WERI-Rb-1 (cell line): ENCODE data around the gene HLA-F.

ENCODE experiments used
- DNase-seq: peaks from one replicate; pipeline ENCODE4 v3.0.0-alpha.2; 2020
- H3K27ac ChIP-seq: fragments of 250-450 bp; sonication (Bioruptor Pico); 2 replicates; pipeline ENCODE4 v1.5.1; 2020; ENCODE audit warnings: mild to moderate bottlenecking, moderate library complexity
- H3K27me3 ChIP-seq: fragments of 250-450 bp; sonication (Bioruptor Pico); 2 replicates; pipeline ENCODE4 v1.5.1; 2021; ENCODE audit warnings: mild to moderate bottlenecking, low read depth, moderate library complexity; ENCODE audit not compliant: insufficient read depth, severe bottlenecking
- H3K36me3 ChIP-seq: fragments of 250-450 bp; sonication (Bioruptor Pico); 2 replicates; pipeline ENCODE4 v1.5.1; 2020; ENCODE audit warnings: mild to moderate bottlenecking, moderate library complexity
- H3K4me3 ChIP-seq: 2 replicates; pipeline ENCODE4 v1.5.1; 2011; ENCODE audit warnings: low read depth, mild to moderate bottlenecking, control low read depth, low read length
- H3K9me3 ChIP-seq: fragments of 250-450 bp; sonication (Bioruptor Pico); 2 replicates; pipeline ENCODE4 v1.5.1; 2021; ENCODE audit warnings: mild to moderate bottlenecking, moderate library complexity; ENCODE audit not compliant: severe bottlenecking
- CTCF ChIP-seq: IDR thresholded peaks from 2 replicates; pipeline ENCODE4 v1.5.1; 2011; ENCODE audit warnings: low read depth, mild to moderate bottlenecking, control low read depth, inconsistent platforms, low read length

HLA-F gene

GRCh38 chr6:29746846-29747687 is 23.8 kb downstream of the HLA-F start:
- H3K27ac ChIP-seq: no peak overlapping the region

GRCh38 chr6:29747688-29748250 is 24.5 kb downstream of the HLA-F start:
- TF ChIP-seq CTCF: no peak
- Histone ChIP-seq H3K36me3 (no peaks in the 10 kb centered on the region), H3K9me3 (peaks cover 2% of the 10 kb centered on the region), H3K4me3 (peak overlapping the region; percentile 57), H3K27ac (no peak overlapping the region), H3K27me3 (no peaks in the 10 kb centered on the region)
- DNase-seq: peak; percentile 27

More at GRCh38 chr6:29746846-29747687, 23.8 kb downstream of the HLA-F start:
- H3K9me3 ChIP-seq: peaks cover 2% of the 10 kb centered on the region
- DNase-seq: no peak
- H3K27me3 ChIP-seq: no peaks in the 10 kb centered on the region
- H3K36me3 ChIP-seq: no peaks in the 10 kb centered on the region
- TF ChIP-seq CTCF: no peak
- H3K4me3 ChIP-seq: no peak overlapping the region

- H3K27ac ChIP-seq: no peak overlapping the region
- peak; percentile 96 for DNase-seq
- TF ChIP-seq CTCF: no peak
- peaks cover 2% of the 10 kb centered on the region for H3K9me3 ChIP-seq
- H3K27me3 ChIP-seq: no peaks in the 10 kb centered on the region
- no peaks in the 10 kb centered on the region for H3K36me3 ChIP-seq
- H3K4me3 ChIP-seq: peak overlapping the region; percentile 57
These were observed 25.4 kb downstream of the HLA-F start for GRCh38 chr6:29748391-29749307.

GRCh38 chr6:29749308-29749662 is 26.1 kb downstream of the HLA-F start:
- peak; percentile 38 for DNase-seq
- Histone ChIP-seq H3K4me3 (peak overlapping the region; percentile 57), H3K27ac (peak overlapping the region; percentile 18)

GRCh38 chr6:29749668-29750067 is 26.4 kb downstream of the HLA-F start:
- H3K4me3 ChIP-seq: peak overlapping the region; percentile 57
- DNase-seq: no peak
- no peaks in the 10 kb centered on the region for H3K36me3 ChIP-seq
- peak overlapping the region; percentile 18 for H3K27ac ChIP-seq
- no peak for TF ChIP-seq CTCF
- peaks cover 2% of the 10 kb centered on the region for H3K9me3 ChIP-seq
- no peaks in the 10 kb centered on the region for H3K27me3 ChIP-seq

More at GRCh38 chr6:29749308-29749662, 26.1 kb downstream of the HLA-F start:
- no peak for TF ChIP-seq CTCF
- Histone ChIP-seq H3K36me3 (no peaks in the 10 kb centered on the region), H3K27me3 (no peaks in the 10 kb centered on the region), H3K9me3 (peaks cover 2% of the 10 kb centered on the region)
